ENCODE measurements around the gene ADGRD2. TPM values are rescaled to one million over a fixed set of nuclear protein-coding genes. Genes with fewer than 3 reads are reported as not detected.

ADGRD2 gene
- total RNA-seq, 3 donors from 2014 or later, result 2.6 to 2.9 TPM; not detected in 1

DNA sequence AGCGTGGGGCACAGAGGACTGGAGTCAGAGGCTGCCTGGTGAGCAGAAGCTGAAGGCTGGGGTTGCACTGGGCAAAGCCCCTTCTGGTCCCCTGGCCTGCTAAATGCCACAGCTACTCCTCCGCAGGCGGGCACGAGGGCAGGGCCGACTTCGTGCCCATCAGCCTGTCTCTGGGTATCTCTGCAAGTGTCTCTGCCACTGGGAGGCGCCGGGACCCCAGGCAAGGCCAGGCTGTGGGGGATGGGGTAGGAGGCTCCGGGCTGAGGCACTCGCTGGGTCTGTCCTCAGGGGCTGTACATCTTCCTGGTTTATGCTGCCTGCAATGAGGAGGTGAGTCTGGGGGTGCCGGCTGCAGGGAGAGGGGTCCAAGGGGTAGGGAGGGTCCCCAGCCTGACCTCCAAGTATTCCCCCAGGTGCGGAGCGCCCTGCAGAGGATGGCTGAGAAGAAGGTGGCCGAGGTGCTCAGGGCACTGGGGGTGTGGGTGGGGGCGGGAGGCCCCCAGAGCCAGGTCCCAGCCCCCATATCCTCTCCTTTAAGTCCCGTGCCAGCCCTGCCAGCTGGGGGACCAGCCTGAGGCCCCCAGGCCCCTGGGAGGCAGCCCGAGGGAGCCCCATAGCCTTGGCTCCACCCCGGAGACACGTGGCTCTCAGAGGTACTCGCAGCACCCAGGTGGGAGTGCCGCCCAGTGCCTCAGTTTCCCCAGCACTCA, 25.1 kb downstream of the ADGRD2 start:
- H3K4me3 ChIP-seq, result no peak overlapping the region
- DNase-seq (ENCODE audit: low spot score in 2 of 2), result no peak
- H3K4me1 ChIP-seq, result peaks cover 0 to 7% of the 10 kb centered on the region in 2 donors
- H3K27ac ChIP-seq, result no peak overlapping the region
- no peaks in the 10 kb centered on the region for H3K36me3 ChIP-seq
- TF ChIP-seq POLR2A (IDR thresholded peaks at IDR 0.05), result no peak
- no peak for TF ChIP-seq POLR2AphosphoS5 (IDR thresholded peaks at IDR 0.05)
- TF ChIP-seq, protein P1, sequence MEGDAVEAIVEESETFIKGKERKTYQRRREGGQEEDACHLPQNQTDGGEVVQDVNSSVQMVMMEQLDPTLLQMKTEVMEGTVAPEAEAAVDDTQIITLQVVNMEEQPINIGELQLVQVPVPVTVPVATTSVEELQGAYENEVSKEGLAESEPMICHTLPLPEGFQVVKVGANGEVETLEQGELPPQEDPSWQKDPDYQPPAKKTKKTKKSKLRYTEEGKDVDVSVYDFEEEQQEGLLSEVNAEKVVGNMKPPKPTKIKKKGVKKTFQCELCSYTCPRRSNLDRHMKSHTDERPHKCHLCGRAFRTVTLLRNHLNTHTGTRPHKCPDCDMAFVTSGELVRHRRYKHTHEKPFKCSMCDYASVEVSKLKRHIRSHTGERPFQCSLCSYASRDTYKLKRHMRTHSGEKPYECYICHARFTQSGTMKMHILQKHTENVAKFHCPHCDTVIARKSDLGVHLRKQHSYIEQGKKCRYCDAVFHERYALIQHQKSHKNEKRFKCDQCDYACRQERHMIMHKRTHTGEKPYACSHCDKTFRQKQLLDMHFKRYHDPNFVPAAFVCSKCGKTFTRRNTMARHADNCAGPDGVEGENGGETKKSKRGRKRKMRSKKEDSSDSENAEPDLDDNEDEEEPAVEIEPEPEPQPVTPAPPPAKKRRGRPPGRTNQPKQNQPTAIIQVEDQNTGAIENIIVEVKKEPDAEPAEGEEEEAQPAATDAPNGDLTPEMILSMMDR (IDR thresholded peaks at IDR 0.05), result no peak
- H3K27me3 ChIP-seq, result peaks cover 0 to 53% of the 10 kb centered on the region in 2 donors
- intact Hi-C loops (cut with DNase I; ENCODE audit: low total_unique reads), result no loop called here
- no peaks in the 10 kb centered on the region for H3K9me3 ChIP-seq

DNA sequence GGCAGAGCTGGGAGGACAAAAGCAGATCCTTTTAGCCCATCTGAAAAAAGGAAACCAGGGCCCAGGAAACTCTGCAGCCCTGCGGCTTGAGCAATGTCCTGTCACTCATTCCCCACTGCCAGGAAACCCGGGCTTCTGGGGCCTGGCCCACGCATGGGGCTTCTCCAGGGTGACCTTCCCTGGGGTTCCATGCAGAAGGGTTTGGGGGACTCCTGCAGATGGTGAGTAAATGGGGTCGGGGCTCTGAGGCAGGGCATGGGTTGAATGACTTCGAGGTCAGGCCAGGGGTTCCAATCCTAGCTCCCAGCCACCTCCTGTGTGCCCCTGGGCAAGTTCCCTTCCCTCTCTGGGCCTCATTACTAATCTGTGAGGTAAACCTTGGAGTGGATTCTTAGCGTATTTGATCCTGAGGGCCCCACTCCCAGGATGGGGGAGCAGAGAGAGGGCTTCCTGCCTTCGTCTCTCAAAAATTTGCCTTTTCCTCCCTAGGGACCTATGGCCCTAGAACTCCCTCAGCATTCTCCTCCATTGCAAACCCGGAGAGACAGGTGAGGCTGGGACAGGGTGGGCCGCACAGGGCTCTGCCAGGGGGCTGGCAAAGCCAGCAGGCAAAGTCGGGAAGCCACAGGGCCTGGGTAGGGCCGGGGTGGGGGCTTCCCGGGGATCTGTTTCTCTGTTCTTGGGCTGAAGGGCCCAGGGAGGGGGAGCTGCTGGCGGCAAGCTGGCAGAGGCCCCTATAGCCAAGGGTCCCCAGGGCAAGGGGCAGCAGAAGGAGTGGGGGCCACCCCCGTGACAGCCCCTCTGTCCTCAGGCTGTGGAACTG, 25.8 kb downstream of the ADGRD2 start:
- H3K36me3 ChIP-seq, result no peaks in the 10 kb centered on the region
- intact Hi-C loops (cut with DNase I; ENCODE audit: low total_unique reads), result no loop called here
- H3K27me3 ChIP-seq, result peaks cover 0 to 61% of the 10 kb centered on the region in 2 donors
- H3K9me3 ChIP-seq, result no peaks in the 10 kb centered on the region
- no peak for DNase-seq (ENCODE audit: low spot score in 2 of 2)
- no peak for TF ChIP-seq POLR2A (IDR thresholded peaks at IDR 0.05)
- peaks cover 0 to 7% of the 10 kb centered on the region in 2 donors for H3K4me1 ChIP-seq
- H3K4me3 ChIP-seq, result no peak overlapping the region
- no peak overlapping the region for H3K27ac ChIP-seq

DNA sequence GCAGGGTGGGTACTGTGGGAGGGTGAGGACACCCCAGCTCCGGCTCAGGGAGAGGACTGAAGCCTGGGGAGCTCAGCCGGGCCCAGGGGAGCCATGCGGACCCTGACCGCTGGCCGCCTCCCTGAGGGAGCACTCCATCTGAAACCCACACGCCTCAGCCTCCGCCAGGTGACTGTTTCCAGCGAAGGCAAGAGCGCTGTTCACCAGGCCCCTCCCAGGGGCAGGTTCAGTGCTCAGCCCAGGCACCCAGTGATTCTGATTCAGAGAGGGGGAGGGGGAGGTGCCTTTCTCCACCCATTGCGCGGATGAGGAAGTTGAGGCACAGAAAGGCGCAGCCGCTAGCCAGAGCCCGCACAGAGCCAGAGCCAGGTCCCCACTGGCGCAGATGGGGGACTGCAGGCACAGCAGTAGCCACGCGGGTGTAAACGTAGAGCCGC, 27.0 kb downstream of the ADGRD2 start:
- Histone ChIP-seq H3K27me3 (peaks cover 0 to 65% of the 10 kb centered on the region in 2 donors), H3K4me3 (peak overlapping the region in 2 of 3 donors; percentile 36 to 56), H3K4me1 (peaks cover 0 to 7% of the 10 kb centered on the region in 2 donors), H3K9me3 (no peaks in the 10 kb centered on the region), H3K27ac (no peak overlapping the region), H3K36me3 (no peaks in the 10 kb centered on the region)
- no peak for DNase-seq (ENCODE audit: low spot score in 2 of 2)
- intact Hi-C loops (cut with DNase I; ENCODE audit: low total_unique reads), result no loop called here
- no peak for TF ChIP-seq POLR2A (IDR thresholded peaks at IDR 0.05)
- no peak for TF ChIP-seq POLR2AphosphoS5 (IDR thresholded peaks at IDR 0.05)
- TF ChIP-seq, protein P1 (IDR thresholded peaks at IDR 0.05), result no peak

DNA sequence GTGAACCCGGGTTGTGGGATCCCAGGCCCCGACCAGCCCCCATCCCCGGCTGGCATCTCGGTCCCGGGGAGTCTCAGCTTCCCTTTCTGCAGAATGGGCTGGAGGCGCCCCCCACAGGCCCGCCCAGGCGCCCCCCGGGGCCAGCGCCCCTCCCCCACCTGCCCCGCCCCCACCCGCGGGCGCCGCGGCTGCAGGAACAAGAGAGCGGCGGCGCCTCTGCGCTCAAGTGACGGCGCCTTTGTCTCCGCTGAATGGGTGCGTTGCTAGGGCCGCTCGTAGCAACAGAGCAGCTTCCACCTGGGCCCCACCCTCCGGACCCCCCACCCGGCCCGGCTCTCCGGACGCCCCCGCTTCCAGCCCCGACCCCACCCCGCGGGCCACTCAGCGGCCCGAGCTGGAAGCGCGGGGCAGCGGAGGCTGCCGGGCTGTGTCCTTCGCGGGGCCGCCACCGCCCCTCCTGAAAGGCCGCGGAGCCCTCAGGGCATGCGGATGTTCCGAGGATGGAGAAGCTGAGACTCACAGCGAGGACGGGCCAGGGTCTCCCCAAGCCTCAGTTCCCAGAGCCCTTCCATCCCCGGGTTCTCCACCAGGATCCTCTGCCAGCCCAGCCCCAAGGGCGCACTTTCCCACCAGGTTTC, 27.5 kb downstream of the ADGRD2 start:
- H3K4me3 ChIP-seq, result peak overlapping the region in 2 of 3 donors; percentile 36 to 56
- H3K27me3 ChIP-seq, result peaks cover 0 to 70% of the 10 kb centered on the region in 2 donors
- H3K9me3 ChIP-seq, result no peaks in the 10 kb centered on the region
- H3K4me1 ChIP-seq, result peaks cover 0 to 7% of the 10 kb centered on the region in 2 donors
- no peak overlapping the region for H3K27ac ChIP-seq
- intact Hi-C loops (cut with DNase I; ENCODE audit: low total_unique reads), result no loop called here
- TF ChIP-seq POLR2A (IDR thresholded peaks at IDR 0.05), result no peak
- TF ChIP-seq, protein P1 (IDR thresholded peaks at IDR 0.05), result no peak
- TF ChIP-seq POLR2AphosphoS5 (IDR thresholded peaks at IDR 0.05), result no peak
- H3K36me3 ChIP-seq, result no peaks in the 10 kb centered on the region
- no peak for DNase-seq (ENCODE audit: low spot score in 2 of 2)

DNA sequence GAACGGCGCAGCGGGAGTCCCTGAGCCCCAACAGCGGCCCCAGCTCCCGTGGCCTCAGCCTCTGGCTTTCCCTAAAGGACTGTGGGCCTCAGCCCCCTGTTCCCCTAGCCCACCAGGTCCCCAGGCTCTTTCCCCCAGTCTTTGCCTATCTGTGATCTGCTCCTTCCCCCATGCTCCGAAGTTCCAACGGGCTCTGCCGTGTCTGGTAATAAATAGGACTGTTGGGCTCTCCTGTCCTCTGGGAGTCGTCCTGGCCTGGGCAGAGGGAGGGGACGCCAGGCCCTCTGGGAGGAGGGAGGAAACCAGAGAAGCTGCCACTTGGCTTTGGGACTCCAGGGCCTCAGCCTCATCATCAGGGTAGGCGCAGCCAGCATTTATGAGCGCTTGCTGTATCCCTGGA, 28.1 kb downstream of the ADGRD2 start:
- no peaks in the 10 kb centered on the region for H3K9me3 ChIP-seq
- no peak for TF ChIP-seq POLR2A (IDR thresholded peaks at IDR 0.05)
- TF ChIP-seq, protein P1 (IDR thresholded peaks at IDR 0.05), result no peak
- no peak for TF ChIP-seq POLR2AphosphoS5 (IDR thresholded peaks at IDR 0.05)
- DNase-seq (ENCODE audit: low spot score in 2 of 2), result no peak
- no peak overlapping the region for H3K4me3 ChIP-seq
- H3K4me1 ChIP-seq, result peaks cover 0 to 7% of the 10 kb centered on the region in 2 donors
- intact Hi-C loops (cut with DNase I; ENCODE audit: low total_unique reads), result no loop called here
- no peaks in the 10 kb centered on the region for H3K36me3 ChIP-seq
- no peak overlapping the region for H3K27ac ChIP-seq
- H3K27me3 ChIP-seq, result peaks cover 0 to 72% of the 10 kb centered on the region in 2 donors

Data from breast epithelium (tissue), 4 donors.